HepG2 (cell line): ENCODE data around the gene NISCH. TPM values are rescaled to one million over a fixed set of nuclear protein-coding genes. Genes with fewer than 3 reads are reported as not detected.

ENCODE experiments used
- FOXJ3 ChIP-seq: sonication (generic); formaldehyde crosslinking; IDR thresholded peaks from 2 replicates; pipeline ENCODE4 v1.4.0; 2020; ENCODE audit warnings: missing genetic modification reagents, mild to moderate bottlenecking, borderline replicate concordance
- HDAC6 ChIP-seq: fragments of 200-600 bp; sonication (generic); IDR thresholded peaks from 2 replicates; pipeline ENCODE4 v1.7.0; 2017; ENCODE audit warnings: mild to moderate bottlenecking, antibody characterized with exemption, low read length, low read depth
- HIVEP1 ChIP-seq: sonication (generic); formaldehyde crosslinking; IDR thresholded peaks from 2 replicates; pipeline ENCODE4 v1.4.0; 2020; ENCODE audit warnings: mild to moderate bottlenecking, missing genetic modification reagents
- HMG20A ChIP-seq: IDR thresholded peaks from 2 replicates; pipeline ENCODE4 v1.6.1; 2016; ENCODE audit warnings: borderline replicate concordance
- KMT2B ChIP-seq: IDR thresholded peaks from 2 replicates; pipeline ENCODE4 v1.6.1; 2016; ENCODE audit warnings: missing genetic modification reagents, missing compliant biosample characterization
- MAZ ChIP-seq, 2 experiments: sonication (generic) in 1 of 2; formaldehyde crosslinking in 1 of 2; IDR thresholded peaks; 2 replicates each; pipeline versions ENCODE4 v1.5.0 to v1.6.1; 2012 to 2020; ENCODE audit warnings: low read depth in 2 of 2, mild to moderate bottlenecking in 2 of 2, borderline replicate concordance in 1 of 2, improper control_type of control experiment in 1 of 2, low read length in 1 of 2, missing genetic modification reagents in 1 of 2, moderate library complexity in 1 of 2
- RARA ChIP-seq: IDR thresholded peaks from 2 replicates; pipeline ENCODE4 v1.6.1; 2016; ENCODE audit warnings: missing genetic modification reagents, missing compliant biosample characterization
- TBX2 ChIP-seq: sonication (generic); formaldehyde crosslinking; IDR thresholded peaks from 2 replicates; pipeline ENCODE4 v1.5.0; 2020; ENCODE audit warnings: missing genetic modification reagents, mild to moderate bottlenecking, borderline replicate concordance
- TOE1 ChIP-seq: sonication (generic); formaldehyde crosslinking; IDR thresholded peaks from 2 replicates; pipeline ENCODE4 v1.4.0; 2020; ENCODE audit warnings: mild to moderate bottlenecking, missing genetic modification reagents
- WIZ ChIP-seq: sonication (generic); formaldehyde crosslinking; IDR thresholded peaks from 2 replicates; pipeline ENCODE4 v1.5.1; 2020; ENCODE audit warnings: mild to moderate bottlenecking, missing genetic modification reagents
- ZFP62 ChIP-seq: sonication (generic); formaldehyde crosslinking; IDR thresholded peaks from 2 replicates; pipeline ENCODE4 v1.4.0; 2020; ENCODE audit warnings: missing genetic modification reagents
- ZNF124 ChIP-seq: sonication (generic); formaldehyde crosslinking; IDR thresholded peaks from 2 replicates; pipeline ENCODE4 v1.4.0; 2020; ENCODE audit warnings: missing genetic modification reagents
- ZNF484 ChIP-seq: sonication (generic); formaldehyde crosslinking; IDR thresholded peaks from 2 replicates; pipeline ENCODE4 v1.5.1; 2020; ENCODE audit warnings: mild to moderate bottlenecking, low read depth, missing genetic modification reagents, borderline replicate concordance
- ZNF749 ChIP-seq: sonication (generic); formaldehyde crosslinking; IDR thresholded peaks from 2 replicates; pipeline ENCODE4 v1.8.0; 2022; ENCODE audit warnings: mild to moderate bottlenecking, missing genetic modification reagents, moderate library complexity, borderline replicate concordance
- ZNF883 ChIP-seq: sonication (generic); formaldehyde crosslinking; IDR thresholded peaks from 2 replicates; pipeline ENCODE4 v1.5.1; 2020; ENCODE audit warnings: mild to moderate bottlenecking, missing genetic modification reagents; ENCODE audit errors: not compliant biosample characterization
- ZSCAN29 ChIP-seq: sonication (generic); formaldehyde crosslinking; conservative IDR thresholded peaks from 2 replicates; pipeline ENCODE4 v1.4.0; 2020; ENCODE audit warnings: mild to moderate bottlenecking, missing genetic modification reagents
- polyA plus RNA-seq, 8 experiments: library from polyadenylated mRNA; depleted of rRNA in 3 of 8; stranded (reverse) in 7 of 8; unstranded in 1 of 8; fragments of >200 nt; fragmentation: Illumina TruSeq in 4 of 8; extraction: Trizol in 4 of 8; gene quantifications; 2 replicates each; pipeline versions ENCODE4 v1.2.1 to v1.2.3, GENCODE V29; 2011 to 2016; ENCODE audit warnings: low read depth in 4 of 8, missing spikeins in 1 of 8, mixed read lengths in 1 of 8; ENCODE audit not compliant: insufficient read depth in 1 of 8
- total RNA-seq, 5 experiments: library from RNA; depleted of rRNA; stranded (reverse); fragments of >200 nt; fragmentation: Illumina TruSeq; extraction: Trizol; gene quantifications; 2 replicates each; pipeline ENCODE4 v1.2.3, GENCODE V29; 2016; ENCODE audit warnings: low read depth in 1 of 5
- TF ChIP-seq, protein P1 (sequence below): sonication (generic); formaldehyde crosslinking; IDR thresholded peaks from 2 replicates; pipeline ENCODE4 v1.4.0; 2020; ENCODE audit warnings: missing genetic modification reagents, borderline replicate concordance
- TF ChIP-seq, protein P2 (sequence below): sonication (generic); formaldehyde crosslinking; IDR thresholded peaks from 2 replicates; pipeline ENCODE4 v1.4.0; 2020; ENCODE audit warnings: missing genetic modification reagents
- TF ChIP-seq, protein P3 (sequence below): sonication (generic); formaldehyde crosslinking; IDR thresholded peaks from 2 replicates; pipeline ENCODE4 v1.4.0; 2020; ENCODE audit warnings: missing genetic modification reagents
- TF ChIP-seq, protein P4 (sequence below): sonication (generic); formaldehyde crosslinking; IDR thresholded peaks from 2 replicates; pipeline ENCODE4 v1.5.1; 2020; ENCODE audit warnings: missing genetic modification reagents, mild to moderate bottlenecking, borderline replicate concordance

Gene NISCH
- total and polyA plus RNA-seq, 2 of the 13 experiments (the other 11 are each of a cell fraction or from before 2014, with no cell fraction given): 27.0 to 47.6 TPM

DNA sequence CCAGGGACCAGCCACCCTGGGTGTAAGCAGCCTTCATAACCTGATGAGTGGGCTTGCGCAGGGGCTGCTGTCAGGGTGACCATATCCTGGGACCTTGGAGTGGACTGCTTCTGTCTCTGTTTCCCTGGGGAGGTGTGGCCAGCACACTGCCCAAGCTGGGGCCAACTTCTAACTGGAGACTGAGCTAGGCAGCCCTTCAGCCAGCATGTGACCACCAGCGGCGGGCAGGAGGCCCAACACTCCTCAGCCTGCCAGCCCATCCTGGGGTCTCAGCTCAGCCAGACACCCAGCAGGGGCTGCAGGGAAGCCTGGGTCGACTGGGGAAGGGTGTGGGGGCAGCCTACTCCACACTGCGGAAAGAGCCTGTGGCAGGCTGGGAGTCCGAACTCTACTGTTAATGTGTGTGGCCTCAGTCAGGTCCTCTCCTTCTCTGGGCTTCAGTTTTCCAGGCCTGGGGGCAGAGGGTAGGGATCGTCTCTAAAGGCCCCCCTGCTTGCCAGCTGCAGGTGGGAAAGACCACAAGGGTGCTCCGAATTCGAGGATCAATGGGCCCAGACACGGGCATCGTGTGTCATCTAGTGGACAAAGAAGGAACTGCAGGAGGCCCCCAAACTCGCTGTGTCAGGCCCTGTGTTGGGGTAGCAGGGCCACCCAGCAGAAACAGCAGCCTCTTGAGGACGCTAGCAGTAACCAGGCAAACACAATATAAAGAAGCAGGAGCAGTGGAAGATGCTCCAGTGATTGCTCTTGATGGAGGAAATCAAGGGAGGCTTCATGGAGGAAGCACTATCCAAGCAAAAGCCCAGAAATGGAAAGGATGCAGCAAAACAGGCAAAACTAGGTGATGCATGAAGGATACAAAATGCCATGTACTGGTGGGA lies 8.5 kb upstream of the NISCH start (continued):
- TF ChIP-seq, protein P1, sequence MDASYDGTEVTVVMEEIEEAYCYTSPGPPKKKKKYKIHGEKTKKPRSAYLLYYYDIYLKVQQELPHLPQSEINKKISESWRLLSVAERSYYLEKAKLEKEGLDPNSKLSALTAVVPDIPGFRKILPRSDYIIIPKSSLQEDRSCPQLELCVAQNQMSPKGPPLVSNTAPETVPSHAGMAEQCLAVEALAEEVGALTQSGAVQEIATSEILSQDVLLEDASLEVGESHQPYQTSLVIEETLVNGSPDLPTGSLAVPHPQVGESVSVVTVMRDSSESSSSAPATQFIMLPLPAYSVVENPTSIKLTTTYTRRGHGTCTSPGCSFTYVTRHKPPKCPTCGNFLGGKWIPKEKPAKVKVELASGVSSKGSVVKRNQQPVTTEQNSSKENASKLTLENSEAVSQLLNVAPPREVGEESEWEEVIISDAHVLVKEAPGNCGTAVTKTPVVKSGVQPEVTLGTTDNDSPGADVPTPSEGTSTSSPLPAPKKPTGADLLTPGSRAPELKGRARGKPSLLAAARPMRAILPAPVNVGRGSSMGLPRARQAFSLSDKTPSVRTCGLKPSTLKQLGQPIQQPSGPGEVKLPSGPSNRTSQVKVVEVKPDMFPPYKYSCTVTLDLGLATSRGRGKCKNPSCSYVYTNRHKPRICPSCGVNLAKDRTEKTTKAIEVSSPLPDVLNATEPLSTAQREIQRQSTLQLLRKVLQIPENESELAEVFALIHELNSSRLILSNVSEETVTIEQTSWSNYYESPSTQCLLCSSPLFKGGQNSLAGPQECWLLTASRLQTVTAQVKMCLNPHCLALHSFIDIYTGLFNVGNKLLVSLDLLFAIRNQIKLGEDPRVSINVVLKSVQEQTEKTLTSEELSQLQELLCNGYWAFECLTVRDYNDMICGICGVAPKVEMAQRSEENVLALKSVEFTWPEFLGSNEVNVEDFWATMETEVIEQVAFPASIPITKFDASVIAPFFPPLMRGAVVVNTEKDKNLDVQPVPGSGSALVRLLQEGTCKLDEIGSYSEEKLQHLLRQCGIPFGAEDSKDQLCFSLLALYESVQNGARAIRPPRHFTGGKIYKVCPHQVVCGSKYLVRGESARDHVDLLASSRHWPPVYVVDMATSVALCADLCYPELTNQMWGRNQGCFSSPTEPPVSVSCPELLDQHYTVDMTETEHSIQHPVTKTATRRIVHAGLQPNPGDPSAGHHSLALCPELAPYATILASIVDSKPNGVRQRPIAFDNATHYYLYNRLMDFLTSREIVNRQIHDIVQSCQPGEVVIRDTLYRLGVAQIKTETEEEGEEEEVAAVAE (CRISPR knock-in tag): no peak
- TF ChIP-seq FOXJ3: no peak
- TF ChIP-seq ZNF749 (CRISPR knock-in tag): no peak
- TF ChIP-seq MAZ (IDR thresholded peaks at IDR 0.05; ENCODE audit: borderline replicate concordance, low read depth, low read length): no peak
- TF ChIP-seq MAZ (CRISPR knock-in tag; IDR thresholded peaks at IDR 0.05; ENCODE audit: low read depth): no peak
- no peak for TF ChIP-seq WIZ (CRISPR knock-in tag)
- TF ChIP-seq, protein P2, sequence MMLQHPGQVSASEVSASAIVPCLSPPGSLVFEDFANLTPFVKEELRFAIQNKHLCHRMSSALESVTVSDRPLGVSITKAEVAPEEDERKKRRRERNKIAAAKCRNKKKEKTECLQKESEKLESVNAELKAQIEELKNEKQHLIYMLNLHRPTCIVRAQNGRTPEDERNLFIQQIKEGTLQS (CRISPR knock-in tag): no peak
- peak; percentile 1; the same call in 1 of the 2 replicates for TF ChIP-seq TBX2 (CRISPR knock-in tag)
- TF ChIP-seq RARA (CRISPR knock-in tag): 0 out of 2 replicates have a peak, but pooled peaks have one; percentile 7
- TF ChIP-seq ZNF883: no peak
- TF ChIP-seq, protein P3, sequence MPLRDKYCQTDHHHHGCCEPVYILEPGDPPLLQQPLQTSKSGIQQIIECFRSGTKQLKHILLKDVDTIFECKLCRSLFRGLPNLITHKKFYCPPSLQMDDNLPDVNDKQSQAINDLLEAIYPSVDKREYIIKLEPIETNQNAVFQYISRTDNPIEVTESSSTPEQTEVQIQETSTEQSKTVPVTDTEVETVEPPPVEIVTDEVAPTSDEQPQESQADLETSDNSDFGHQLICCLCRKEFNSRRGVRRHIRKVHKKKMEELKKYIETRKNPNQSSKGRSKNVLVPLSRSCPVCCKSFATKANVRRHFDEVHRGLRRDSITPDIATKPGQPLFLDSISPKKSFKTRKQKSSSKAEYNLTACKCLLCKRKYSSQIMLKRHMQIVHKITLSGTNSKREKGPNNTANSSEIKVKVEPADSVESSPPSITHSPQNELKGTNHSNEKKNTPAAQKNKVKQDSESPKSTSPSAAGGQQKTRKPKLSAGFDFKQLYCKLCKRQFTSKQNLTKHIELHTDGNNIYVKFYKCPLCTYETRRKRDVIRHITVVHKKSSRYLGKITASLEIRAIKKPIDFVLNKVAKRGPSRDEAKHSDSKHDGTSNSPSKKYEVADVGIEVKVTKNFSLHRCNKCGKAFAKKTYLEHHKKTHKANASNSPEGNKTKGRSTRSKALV: no peak
- no peak for TF ChIP-seq TOE1 (CRISPR knock-in tag)
- no peak for TF ChIP-seq HMG20A (CRISPR knock-in tag)
- no peak for TF ChIP-seq ZSCAN29 (CRISPR knock-in tag)
- TF ChIP-seq KMT2B (CRISPR knock-in tag): peak; percentile 24; the same call in 1 of the 2 replicates
- TF ChIP-seq HDAC6: no peak
- TF ChIP-seq HIVEP1 (CRISPR knock-in tag): 0 out of 2 replicates have a peak, but pooled peaks have one; percentile 61
- TF ChIP-seq, protein P4, sequence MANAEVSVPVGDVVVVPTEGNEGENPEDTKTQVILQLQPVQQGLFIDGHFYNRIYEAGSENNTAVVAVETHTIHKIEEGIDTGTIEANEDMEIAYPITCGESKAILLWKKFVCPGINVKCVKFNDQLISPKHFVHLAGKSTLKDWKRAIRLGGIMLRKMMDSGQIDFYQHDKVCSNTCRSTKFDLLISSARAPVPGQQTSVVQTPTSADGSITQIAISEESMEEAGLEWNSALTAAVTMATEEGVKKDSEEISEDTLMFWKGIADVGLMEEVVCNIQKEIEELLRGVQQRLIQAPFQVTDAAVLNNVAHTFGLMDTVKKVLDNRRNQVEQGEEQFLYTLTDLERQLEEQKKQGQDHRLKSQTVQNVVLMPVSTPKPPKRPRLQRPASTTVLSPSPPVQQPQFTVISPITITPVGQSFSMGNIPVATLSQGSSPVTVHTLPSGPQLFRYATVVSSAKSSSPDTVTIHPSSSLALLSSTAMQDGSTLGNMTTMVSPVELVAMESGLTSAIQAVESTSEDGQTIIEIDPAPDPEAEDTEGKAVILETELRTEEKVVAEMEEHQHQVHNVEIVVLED (CRISPR knock-in tag): peak; percentile 53; the same call in 1 of the 2 replicates
- TF ChIP-seq ZFP62 (CRISPR knock-in tag): no peak
- no peak for TF ChIP-seq ZNF484 (CRISPR knock-in tag)
- TF ChIP-seq ZNF124: no peak
